NB4 (cell line): ENCODE measurements around the gene KRT6C.

Source experiments
- DNase-seq: peaks from one replicate; pipeline ENCODE4 v3.0.0; 2010; ENCODE audit warnings: low read depth
- H3K4me3 ChIP-seq: one replicate; pipeline ENCODE4 v1.5.1; 2011; ENCODE audit warnings: mild to moderate bottlenecking, low read depth, low read length, moderate library complexity
- MYC ChIP-seq: IDR thresholded peaks from 2 replicates; pipeline ENCODE4 v1.6.1; 2011; ENCODE audit warnings: low read depth, low read length
- POLR2A ChIP-seq: IDR thresholded peaks from 2 replicates; pipeline ENCODE4 v1.6.1; 2011; ENCODE audit warnings: mild to moderate bottlenecking; ENCODE audit not compliant: insufficient read length; ENCODE audit errors: extremely low read depth
- TF ChIP-seq, protein P1 (sequence below): IDR thresholded peaks from one replicate; pipeline ENCODE4 v1.5.1; 2012; ENCODE audit warnings: low read depth, low read length
- TF ChIP-seq, protein P2 (sequence below): IDR thresholded peaks from 2 replicates; pipeline ENCODE4 v1.6.1; 2011; ENCODE audit warnings: low read depth, low read length

The KRT6C gene

DNA sequence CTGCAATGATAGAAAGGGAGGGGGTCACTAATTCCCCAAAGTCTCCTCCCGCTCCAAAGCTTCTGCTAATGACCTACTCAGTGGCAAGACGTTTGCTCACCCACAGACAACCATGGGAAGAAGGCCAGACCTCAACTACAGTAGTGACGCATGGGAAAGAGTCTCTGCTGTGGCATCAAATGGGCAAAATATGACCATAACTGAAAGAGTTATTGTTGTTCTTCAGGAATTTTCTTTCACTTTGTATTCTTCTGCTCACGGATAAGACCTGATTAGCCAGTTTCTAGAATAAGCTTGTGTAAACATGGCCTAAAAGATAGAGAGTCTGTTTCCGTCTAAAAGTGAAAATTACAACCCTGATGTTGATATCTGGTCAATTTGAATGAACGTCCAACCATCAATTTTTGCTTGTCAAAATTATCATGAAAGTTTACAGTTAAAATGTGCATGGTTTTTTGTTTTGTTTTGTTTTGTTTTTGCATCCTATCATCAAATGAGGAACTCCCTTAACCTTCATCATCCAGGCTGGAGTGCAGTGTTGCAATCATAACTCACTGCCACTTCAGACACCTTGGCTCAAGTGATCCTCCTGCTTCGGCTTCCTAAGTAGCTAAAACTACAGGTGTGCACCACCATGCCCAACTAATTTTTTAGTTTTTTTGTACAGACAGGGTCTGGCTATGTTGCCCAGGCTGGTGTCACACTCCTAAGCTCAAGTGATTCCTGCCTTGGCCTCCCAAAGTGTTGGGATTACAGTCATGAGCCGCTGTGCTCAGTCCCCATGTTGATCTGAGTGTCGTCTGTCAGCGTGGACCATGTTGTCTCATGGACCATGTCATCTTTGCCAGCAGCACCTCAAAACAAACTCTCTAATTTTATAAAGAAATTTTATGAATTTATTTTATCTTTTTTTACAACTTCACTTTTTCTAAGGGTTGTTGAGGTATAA, 28.7 kb downstream of the KRT6C start:
- H3K4me3 ChIP-seq, result no peak overlapping the region
- TF ChIP-seq, protein P1, sequence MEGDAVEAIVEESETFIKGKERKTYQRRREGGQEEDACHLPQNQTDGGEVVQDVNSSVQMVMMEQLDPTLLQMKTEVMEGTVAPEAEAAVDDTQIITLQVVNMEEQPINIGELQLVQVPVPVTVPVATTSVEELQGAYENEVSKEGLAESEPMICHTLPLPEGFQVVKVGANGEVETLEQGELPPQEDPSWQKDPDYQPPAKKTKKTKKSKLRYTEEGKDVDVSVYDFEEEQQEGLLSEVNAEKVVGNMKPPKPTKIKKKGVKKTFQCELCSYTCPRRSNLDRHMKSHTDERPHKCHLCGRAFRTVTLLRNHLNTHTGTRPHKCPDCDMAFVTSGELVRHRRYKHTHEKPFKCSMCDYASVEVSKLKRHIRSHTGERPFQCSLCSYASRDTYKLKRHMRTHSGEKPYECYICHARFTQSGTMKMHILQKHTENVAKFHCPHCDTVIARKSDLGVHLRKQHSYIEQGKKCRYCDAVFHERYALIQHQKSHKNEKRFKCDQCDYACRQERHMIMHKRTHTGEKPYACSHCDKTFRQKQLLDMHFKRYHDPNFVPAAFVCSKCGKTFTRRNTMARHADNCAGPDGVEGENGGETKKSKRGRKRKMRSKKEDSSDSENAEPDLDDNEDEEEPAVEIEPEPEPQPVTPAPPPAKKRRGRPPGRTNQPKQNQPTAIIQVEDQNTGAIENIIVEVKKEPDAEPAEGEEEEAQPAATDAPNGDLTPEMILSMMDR, result no peak
- TF ChIP-seq, protein P2, sequence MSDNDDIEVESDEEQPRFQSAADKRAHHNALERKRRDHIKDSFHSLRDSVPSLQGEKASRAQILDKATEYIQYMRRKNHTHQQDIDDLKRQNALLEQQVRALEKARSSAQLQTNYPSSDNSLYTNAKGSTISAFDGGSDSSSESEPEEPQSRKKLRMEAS, result no peak
- TF ChIP-seq POLR2A (no peak), MYC (no peak)
- DNase-seq, result no peak

DNA sequence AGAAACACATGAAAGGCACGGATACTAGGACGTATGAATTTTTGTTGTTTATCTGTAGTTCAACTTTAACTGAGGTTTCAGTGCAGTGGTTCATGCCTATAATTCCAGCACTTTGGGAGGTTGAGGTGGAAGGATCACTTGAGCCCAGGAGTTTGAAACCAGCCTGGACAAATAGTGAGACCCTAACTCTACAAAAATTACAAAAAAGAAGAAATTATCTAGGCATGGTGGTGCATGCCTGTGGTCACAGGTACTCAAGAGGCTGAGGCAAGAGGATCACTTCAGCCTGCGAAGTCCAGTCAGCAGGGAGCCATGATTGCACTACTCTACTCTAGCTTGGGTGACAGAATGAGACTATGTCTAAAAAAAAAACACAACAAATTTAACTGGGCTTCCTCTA, 29.6 kb downstream of the KRT6C start:
- DNase-seq, result no peak
- no peak overlapping the region for H3K4me3 ChIP-seq
- TF ChIP-seq, protein P1, result no peak
- TF ChIP-seq MYC, result no peak
- no peak for TF ChIP-seq POLR2A
- TF ChIP-seq, protein P2, result no peak

DNA sequence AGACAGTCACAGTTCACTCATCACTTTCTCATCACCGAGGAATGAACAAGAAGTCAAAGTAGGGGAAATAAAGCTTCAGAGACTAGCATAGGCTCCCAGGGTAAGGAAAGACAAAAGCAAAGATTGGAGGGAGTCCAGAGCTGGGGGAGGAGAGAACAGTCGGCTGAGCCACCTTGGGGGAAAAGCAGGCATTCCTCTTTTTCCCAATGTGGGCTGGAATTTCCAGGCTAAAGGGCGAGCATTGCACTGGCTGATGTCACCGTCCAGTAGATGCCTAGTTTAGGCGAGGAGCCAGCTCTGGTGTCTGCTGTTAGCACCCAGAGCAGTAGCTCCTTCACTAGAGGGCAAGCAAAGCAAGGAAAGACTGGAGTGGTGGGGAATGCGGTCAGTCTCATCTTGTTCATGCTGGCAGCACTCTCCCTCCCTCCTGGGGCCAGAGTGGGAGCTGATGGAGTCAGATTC, 31.0 kb downstream of the KRT6C start:
- TF ChIP-seq POLR2A (no peak), MYC (no peak)
- TF ChIP-seq, protein P2, result no peak
- TF ChIP-seq, protein P1, result no peak
- H3K4me3 ChIP-seq, result no peak overlapping the region
- DNase-seq, result no peak

DNA sequence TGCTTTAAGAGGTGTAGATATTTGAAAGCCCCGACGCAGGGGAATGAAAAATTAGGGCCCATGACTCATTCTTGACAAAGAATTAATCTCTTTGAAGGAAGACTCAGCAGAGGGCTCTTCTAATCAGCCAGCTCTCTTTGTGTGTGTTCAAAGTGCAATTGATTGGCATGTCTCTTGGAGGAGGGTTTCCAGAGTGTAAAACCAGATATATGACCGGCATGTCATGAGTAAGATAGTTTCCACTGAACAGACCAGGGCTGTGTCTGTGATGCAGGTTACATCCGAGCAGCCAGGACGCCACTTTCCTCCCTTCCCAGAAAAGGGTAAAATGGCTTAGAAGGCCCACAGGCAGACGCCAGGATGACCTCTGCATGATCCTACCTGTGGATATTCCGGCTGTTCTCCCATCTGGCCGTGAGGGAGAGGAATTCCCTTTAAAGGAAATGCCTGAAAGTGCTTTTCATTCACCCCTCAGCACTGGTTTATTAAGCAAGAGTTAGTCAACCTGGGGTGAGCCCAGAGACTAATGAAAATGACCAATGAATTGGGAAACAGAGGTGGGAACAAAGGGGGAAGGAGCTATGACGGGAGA, 32.2 kb downstream of the KRT6C start:
- no peak for TF ChIP-seq MYC
- no peak for TF ChIP-seq POLR2A
- TF ChIP-seq, protein P1, result no peak
- TF ChIP-seq, protein P2, result no peak
- DNase-seq, result no peak
- H3K4me3 ChIP-seq, result no peak overlapping the region

DNA sequence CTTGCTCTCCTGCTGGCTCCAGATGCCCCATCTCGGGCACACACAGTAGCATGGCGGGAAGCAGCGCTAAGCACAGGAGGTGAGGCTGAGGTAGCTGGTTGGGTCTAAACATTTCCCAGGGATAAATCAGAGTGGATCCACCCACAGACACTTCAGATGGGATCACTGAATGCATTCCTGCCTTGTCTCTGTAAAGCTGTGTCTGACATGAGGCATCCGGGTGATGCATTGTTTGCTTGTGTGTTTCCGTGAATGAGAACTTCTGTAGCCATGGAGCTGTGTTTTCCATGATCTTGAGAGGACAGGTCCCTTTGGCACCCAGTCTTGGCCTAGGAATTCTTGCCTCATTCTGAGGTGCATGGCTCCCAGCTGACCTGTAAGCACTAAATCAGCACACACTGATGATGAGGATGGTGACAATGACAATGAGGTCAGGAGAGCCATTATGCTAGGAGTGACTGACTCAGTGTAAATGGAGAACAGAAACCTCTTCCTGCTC, 32.7 kb downstream of the KRT6C start:
- no peak for DNase-seq
- TF ChIP-seq, protein P2, result no peak
- TF ChIP-seq, protein P1, result no peak
- TF ChIP-seq MYC, result no peak
- TF ChIP-seq POLR2A, result no peak
- no peak overlapping the region for H3K4me3 ChIP-seq
